Fibroblast of skin of scalp (primary cell): ENCODE results near the gene S100A6.
A peak's percentile ranks its signal among the peaks of the same experiment; 100 is the strongest.

Source experiments
- DNase-seq: peaks from one replicate; pipeline ENCODE4 v3.0.0-alpha.2; 2013

S100A6 gene

GRCh38 chr1:153495536-153495935 lies 40.3 kb downstream of the S100A6 start:
- DNase-seq, result no peak

- DNase-seq, result peak; percentile 66
These were observed 40.7 kb downstream of the S100A6 start for GRCh38 chr1:153494976-153495535.

DNA sequence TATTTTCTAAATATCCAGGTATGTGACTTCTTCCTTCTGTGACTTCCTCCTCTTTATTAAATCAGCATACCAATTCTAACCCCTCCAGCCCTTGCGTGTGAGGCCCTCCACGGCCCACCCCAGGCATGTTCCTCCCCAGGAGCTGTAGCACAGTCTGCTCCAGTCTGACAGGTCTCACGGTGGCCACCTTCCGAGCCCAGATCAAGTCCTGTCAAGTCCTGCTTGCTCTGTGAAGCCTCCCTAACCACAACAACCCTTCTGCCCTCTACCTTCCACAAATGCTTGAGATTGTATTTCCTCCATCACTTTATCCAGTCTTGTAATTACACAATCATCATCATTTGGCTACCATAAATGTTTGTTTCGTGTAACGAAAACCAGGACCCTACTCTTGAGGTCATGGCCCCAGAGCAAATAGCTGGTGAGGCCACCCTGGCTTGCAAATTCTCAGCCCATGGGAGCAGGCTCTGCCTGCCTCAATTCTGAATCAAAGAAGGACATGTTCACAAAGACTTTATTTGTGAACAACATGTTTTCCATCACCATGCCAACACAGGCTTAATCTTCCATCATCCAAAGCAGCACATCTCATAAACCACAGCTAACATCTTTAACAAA lies 42.3 kb downstream of the S100A6 start:
- no peak for DNase-seq

GRCh38 chr1:153490272-153491051 lies 45.3 kb downstream of the S100A6 start:
- DNase-seq, result peak; percentile 63

GRCh38 chr1:153488731-153489130 lies 47.1 kb downstream of the S100A6 start:
- DNase-seq, result peak; percentile 70

DNA sequence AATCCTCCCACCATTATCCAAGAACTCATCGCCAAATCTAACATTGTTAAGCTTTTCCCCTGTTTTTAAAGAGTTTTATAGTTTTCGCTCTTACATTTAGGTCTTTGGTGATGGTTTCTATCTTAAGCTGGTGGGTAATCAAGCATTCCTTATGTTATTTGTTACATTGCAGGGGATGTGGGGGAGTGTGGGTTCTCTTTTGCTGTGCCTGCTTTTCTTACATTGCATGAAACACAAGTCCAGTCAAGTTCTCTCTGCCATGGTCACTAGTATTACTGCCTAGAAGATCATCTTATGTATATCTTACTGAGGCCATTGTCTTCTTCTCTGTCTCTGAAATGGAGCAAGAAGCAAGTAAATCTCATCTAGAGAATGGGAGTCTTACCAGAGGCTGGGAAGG lies 48.1 kb downstream of the S100A6 start:
- no peak for DNase-seq

GRCh38 chr1:153485863-153486262 lies 49.9 kb downstream of the S100A6 start:
- no peak for DNase-seq
